Activated B cell treated with CpG ODN at 0.5 μM for 24 hours (primary cell): Measurements from ENCODE around the gene INS. TPM values are rescaled to one million over a fixed set of nuclear protein-coding genes. Genes with fewer than 3 reads are reported as not detected.

ENCODE experiments used
- ATAC-seq: fragments of 200-7000 bp; cut with Tn5 transposase; one replicate; pipeline ENCODE4 v1.10.0; 2021; ENCODE audit warnings: low read depth, mild to moderate bottlenecking, moderate library complexity
- CTCF ChIA-PET: fragments of 350-600 bp; sonication (Branson Sonifier 250); formaldehyde crosslinking; loops from one replicate; lab custom pipeline; 2021; ENCODE audit warnings: antibody characterized with exemption; lab: Charles Lee
- POLR2A ChIA-PET: fragments of 350-600 bp; sonication (Branson Sonifier 250); formaldehyde crosslinking; loops from one replicate; lab custom pipeline; 2021; ENCODE audit warnings: antibody characterized with exemption; lab: Charles Lee
- DNase-seq: peaks from one replicate; pipeline ENCODE4 v3.0.0; 2022
- H3K27ac Mint-ChIP-seq: one replicate; pipeline ENCODE4 v1.8.0; 2020; ENCODE audit warnings: mixed read lengths
- H3K27me3 Mint-ChIP-seq: one replicate; pipeline ENCODE4 v1.8.0; 2021; ENCODE audit warnings: mixed read lengths
- H3K36me3 Mint-ChIP-seq: one replicate; pipeline ENCODE4 v1.8.0; 2021; ENCODE audit warnings: low read depth, mixed read lengths
- H3K4me1 Mint-ChIP-seq: one replicate; pipeline ENCODE4 v1.8.0; 2021; ENCODE audit warnings: mixed read lengths
- H3K4me3 Mint-ChIP-seq: one replicate; pipeline ENCODE4 v1.8.0; 2020; ENCODE audit warnings: mild to moderate bottlenecking, mixed read lengths
- H3K9me3 Mint-ChIP-seq: one replicate; pipeline ENCODE4 v1.8.0; 2020; ENCODE audit warnings: mixed read lengths
- intact Hi-C: fragments of 100-400 bp; cut with micrococcal nuclease; formaldehyde crosslinking; loops from one replicate; pipeline ENCODE4 v1.15.1; 2024
- total RNA-seq: library from RNA; stranded (reverse); gene quantifications from 2 replicates; pipeline ENCODE4 v1.2.3, GENCODE V29; 2022
- TF ChIP-seq, protein P1 (sequence below): fragments of 200-600 bp; IDR thresholded peaks from one replicate; pipeline ENCODE4 v1.8.0; 2022; ENCODE audit warnings: antibody characterized with exemption, mild to moderate bottlenecking

INS gene
- total RNA-seq, 1 donor from 2014 or later: not detected

DNA sequence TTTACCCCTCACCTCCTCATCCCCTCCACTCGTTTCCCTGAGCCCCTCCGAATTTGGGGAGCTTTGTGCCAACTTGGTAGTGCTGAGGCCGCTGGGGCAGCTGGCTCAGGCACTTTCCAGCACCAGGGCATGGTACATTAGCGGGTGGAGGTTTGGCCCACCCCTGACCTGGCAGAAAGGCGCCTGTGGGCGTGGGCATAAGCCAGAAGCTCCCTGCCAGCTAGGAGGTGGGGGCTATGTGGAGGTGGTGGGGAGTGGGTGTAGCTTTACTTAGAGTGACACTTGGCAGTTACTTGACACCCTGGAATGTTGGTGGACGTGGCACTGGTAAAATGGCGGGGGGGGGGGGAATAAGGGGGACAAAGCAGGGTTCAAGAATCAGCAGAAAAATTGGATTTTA lies 11.5 kb downstream of the INS start:
- ChIA-PET POLR2A (no interaction called here), CTCF (interaction anchor here (0.9 to 8.6 kb wide), 7 partner anchors 112 to 496 kb away, joined by 3 to 184 read pairs (median 28); no protein-coding TSS in a partner anchor)
- Mint-ChIP-seq H3K27ac (no peak overlapping the region), H3K4me3 (no peak overlapping the region), H3K36me3 (no peaks in the 10 kb centered on the region), H3K27me3 (peaks cover 48% of the 10 kb centered on the region), H3K9me3 (no peaks in the 10 kb centered on the region), H3K4me1 (peaks cover 12% of the 10 kb centered on the region)
- no peak for ATAC-seq
- intact Hi-C loops: no loop called here
- TF ChIP-seq, protein P1, sequence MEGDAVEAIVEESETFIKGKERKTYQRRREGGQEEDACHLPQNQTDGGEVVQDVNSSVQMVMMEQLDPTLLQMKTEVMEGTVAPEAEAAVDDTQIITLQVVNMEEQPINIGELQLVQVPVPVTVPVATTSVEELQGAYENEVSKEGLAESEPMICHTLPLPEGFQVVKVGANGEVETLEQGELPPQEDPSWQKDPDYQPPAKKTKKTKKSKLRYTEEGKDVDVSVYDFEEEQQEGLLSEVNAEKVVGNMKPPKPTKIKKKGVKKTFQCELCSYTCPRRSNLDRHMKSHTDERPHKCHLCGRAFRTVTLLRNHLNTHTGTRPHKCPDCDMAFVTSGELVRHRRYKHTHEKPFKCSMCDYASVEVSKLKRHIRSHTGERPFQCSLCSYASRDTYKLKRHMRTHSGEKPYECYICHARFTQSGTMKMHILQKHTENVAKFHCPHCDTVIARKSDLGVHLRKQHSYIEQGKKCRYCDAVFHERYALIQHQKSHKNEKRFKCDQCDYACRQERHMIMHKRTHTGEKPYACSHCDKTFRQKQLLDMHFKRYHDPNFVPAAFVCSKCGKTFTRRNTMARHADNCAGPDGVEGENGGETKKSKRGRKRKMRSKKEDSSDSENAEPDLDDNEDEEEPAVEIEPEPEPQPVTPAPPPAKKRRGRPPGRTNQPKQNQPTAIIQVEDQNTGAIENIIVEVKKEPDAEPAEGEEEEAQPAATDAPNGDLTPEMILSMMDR: no peak
- no peak for DNase-seq

DNA sequence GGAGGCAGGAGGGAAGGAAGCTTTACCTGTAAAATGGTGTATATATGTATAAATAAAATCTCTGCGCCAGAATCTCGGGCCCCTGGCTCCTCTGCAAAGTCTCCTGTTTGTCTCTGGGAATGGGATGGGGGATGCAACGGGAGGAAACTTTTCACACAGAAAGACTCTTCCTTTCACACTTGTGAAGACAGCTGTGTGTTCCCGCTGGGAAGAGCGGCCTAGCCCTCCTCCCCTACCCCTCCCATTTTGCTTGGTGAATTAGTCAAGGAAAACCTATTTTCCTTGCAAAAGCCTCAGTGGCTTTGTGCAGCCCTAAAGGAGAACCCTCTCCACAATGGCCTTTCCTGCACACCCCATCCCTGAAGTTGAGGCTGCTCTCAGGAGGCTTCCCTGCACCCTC lies 12.4 kb downstream of the INS start:
- Mint-ChIP-seq H3K9me3 (no peaks in the 10 kb centered on the region), H3K4me1 (peaks cover 12% of the 10 kb centered on the region), H3K27me3 (peaks cover 52% of the 10 kb centered on the region), H3K4me3 (no peak overlapping the region), H3K27ac (no peak overlapping the region), H3K36me3 (no peaks in the 10 kb centered on the region)
- TF ChIP-seq, protein P1: no peak
- ATAC-seq (no peak), DNase-seq (no peak)
- ChIA-PET POLR2A (no interaction called here), CTCF (interaction anchor here (6.5 to 8.6 kb wide), 2 partner anchors 111 to 456 kb away, joined by 132 to 184 read pairs; no protein-coding TSS in a partner anchor)
- intact Hi-C loops: no loop called here

DNA sequence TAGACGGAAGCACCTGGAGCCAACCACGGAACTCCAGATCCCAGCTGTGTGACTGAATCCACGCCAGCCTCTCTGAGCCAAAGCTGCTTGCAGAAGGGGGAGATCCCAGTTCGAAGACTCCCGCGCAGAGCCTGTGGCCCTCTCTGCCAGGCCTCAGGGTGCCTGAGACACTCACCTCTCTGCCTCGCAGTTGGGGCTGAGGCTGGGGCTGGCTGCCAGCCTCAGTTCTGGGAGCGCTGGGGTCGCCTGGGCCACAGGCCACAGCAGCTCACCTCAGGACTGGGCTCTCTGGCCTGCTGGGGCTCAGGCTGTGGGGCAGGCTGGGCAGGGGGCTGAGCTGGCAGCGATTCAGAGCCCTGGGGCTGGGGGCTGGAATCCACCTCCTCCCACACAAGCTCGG lies 13.6 kb downstream of the INS start:
- Mint-ChIP-seq H3K27ac (no peak overlapping the region), H3K4me3 (no peak overlapping the region), H3K4me1 (peaks cover 22% of the 10 kb centered on the region), H3K9me3 (no peaks in the 10 kb centered on the region), H3K36me3 (no peaks in the 10 kb centered on the region), H3K27me3 (peaks cover 62% of the 10 kb centered on the region)
- intact Hi-C loops: no loop called here
- TF ChIP-seq, protein P1: no peak
- ATAC-seq (no peak), DNase-seq (no peak)
- CTCF ChIA-PET: interaction anchor here (1.3 to 8.6 kb wide), 2 partner anchors 110 to 454 kb away, joined by 5 to 184 read pairs; no protein-coding TSS in a partner anchor
- POLR2A ChIA-PET: interaction anchor here (1.0 kb wide), 1 partner anchor 297 kb away, joined by 3 read pairs; no protein-coding TSS in a partner anchor

DNA sequence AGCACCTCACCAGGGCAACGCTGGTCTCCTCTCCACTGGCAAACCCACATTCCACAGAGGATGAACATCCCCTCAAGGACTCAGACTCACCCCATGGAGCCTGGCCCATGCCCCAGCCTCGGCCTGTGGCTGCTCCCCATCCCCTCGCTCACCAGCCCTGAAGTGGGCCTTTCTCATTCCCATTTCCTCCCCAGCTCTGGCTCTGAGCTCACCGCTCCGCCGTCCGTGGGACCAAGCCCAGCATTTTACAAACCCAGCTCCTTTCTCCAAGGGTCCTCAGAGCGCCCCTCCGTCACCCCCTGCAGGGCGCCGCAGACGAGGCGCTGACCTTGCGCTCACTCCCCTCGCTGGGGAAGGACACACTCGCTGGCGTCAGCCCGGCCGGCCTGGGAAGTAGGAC lies 15.0 kb downstream of the INS start:
- POLR2A ChIA-PET: no interaction called here
- TF ChIP-seq, protein P1: no peak
- no peak overlapping the region for H3K27ac Mint-ChIP-seq
- peaks cover 68% of the 10 kb centered on the region for H3K27me3 Mint-ChIP-seq
- DNase-seq: no peak
- peaks cover 18% of the 10 kb centered on the region for H3K4me1 Mint-ChIP-seq
- H3K4me3 Mint-ChIP-seq: no peak overlapping the region
- CTCF ChIA-PET: no interaction called here
- no peak for ATAC-seq
- intact Hi-C loops: no loop called here
- H3K36me3 Mint-ChIP-seq: no peaks in the 10 kb centered on the region
- H3K9me3 Mint-ChIP-seq: no peaks in the 10 kb centered on the region

DNA sequence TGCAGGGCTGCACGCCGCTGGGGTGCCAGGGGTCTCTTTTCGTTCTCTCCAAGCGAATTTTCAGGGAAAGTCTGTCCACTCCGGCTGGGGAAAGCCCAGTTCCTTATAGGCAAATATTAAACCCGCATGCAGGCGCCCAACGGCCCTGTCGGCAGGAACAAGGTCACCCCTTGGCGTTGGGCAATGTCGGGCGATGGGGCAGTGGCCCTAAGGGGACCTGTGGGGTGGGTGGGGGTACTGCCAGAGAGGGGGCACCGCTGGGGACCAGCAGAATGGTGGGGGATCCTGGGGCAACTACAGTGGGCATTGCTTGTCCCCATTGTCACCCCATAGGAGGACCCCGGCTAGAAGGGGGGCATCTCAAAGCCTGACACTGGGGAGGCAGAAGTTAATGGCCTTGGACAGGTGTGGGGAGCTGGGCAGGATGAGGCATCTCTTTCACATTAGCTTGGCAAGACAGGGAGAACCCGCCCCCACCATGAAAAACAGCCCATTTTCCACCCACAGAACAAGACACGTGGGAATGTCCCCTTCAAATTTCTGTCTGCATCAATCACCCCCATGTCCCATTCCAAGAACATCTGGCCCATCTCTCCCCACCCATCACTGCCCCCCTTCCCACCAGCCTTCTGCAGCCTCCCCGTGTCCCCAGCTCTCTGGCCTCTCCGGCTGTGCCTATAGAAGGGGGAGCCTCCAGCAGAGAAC lies 16.3 kb downstream of the INS start:
- no peak overlapping the region for H3K27ac Mint-ChIP-seq
- peaks cover 20% of the 10 kb centered on the region for H3K4me1 Mint-ChIP-seq
- H3K27me3 Mint-ChIP-seq: peaks cover 57% of the 10 kb centered on the region
- H3K36me3 Mint-ChIP-seq: no peaks in the 10 kb centered on the region
- no peak for ATAC-seq
- TF ChIP-seq, protein P1: no peak
- intact Hi-C loops: loop anchor here (5.0 kb wide), 2 partner anchors 248 to 292 kb away; partner anchors contain the start of gene LSP1
- H3K4me3 Mint-ChIP-seq: no peak overlapping the region
- CTCF ChIA-PET: interaction anchor here (1.2 kb wide), 1 partner anchor 492 kb away, joined by 3 read pairs; no protein-coding TSS in a partner anchor
- no peak for DNase-seq
- POLR2A ChIA-PET: no interaction called here
- H3K9me3 Mint-ChIP-seq: no peaks in the 10 kb centered on the region
